HepG2 (cell line): Measurements from ENCODE around the gene RREB1. TPM values are rescaled to one million over a fixed set of nuclear protein-coding genes. Genes with fewer than 3 reads are reported as not detected.

Source experiments
- ATAC-seq: fragments of 200-7000 bp; cut with Tn5 transposase; 3 replicates; pipeline ENCODE4 v1.9.1; 2020; ENCODE audit warnings: mild to moderate bottlenecking, moderate library complexity
- BruUV-seq: library from RNA; stranded (reverse); fragments of 400-500 nt; replicated peaks from 2 replicates; lab custom pipeline; 2021; lab: Mats Ljungman, UMichigan
- CTCF ChIA-PET: fragments of 300-600 bp; formaldehyde crosslinking; extraction: SDS; loops from one replicate; lab custom pipeline; 2021; ENCODE audit warnings: low total read pairs, inconsistent platforms, low intra/inter-chr PET ratio; lab: Yijun Ruan, JAX
- POLR2A ChIA-PET: fragments of 350-600 bp; sonication (Branson Sonifier 250); formaldehyde crosslinking; loops from one replicate; lab custom pipeline; 2020; ENCODE audit warnings: antibody characterized with exemption, inconsistent platforms; lab: Yijun Ruan, JAX
- DNase-seq: peaks from one replicate; pipeline ENCODE4 v3.0.0-alpha.2; 2015; ENCODE audit warnings: low spot score
- FAIRE-seq: peaks from 3 replicates; lab custom pipeline; 2011; peaks lifted over from hg19 to GRCh38; lab: Jason Lieb, UNC
- H2AFZ ChIP-seq: one replicate; pipeline ENCODE4 v1.6.1; 2011; ENCODE audit warnings: low read length, inconsistent platforms
- H3K27ac ChIP-seq: fragments of 300-600 bp; 3 replicates; pipeline ENCODE4 v1.8.0; 2011; ENCODE audit warnings: mixed run types, mild to moderate bottlenecking, mixed read lengths, low read length, inconsistent platforms; ENCODE audit not compliant: insufficient read depth; ENCODE audit errors: extremely low read length
- H3K27me3 ChIP-seq, 2 experiments: fragments of 200-600 bp in 1 of 2; 2 replicates in 1 of 2; 3 replicates in 1 of 2; pipeline versions ENCODE4 v1.6.0 to v1.8.0; 2011; ENCODE audit warnings: low read length in 2 of 2, mild to moderate bottlenecking in 2 of 2, moderate library complexity in 2 of 2, inconsistent platforms in 1 of 2; ENCODE audit not compliant: insufficient read depth in 2 of 2, control insufficient read depth in 1 of 2
- H3K36me3 ChIP-seq, 2 experiments: fragments of 200-600 bp in 1 of 2; replicated peaks in 1 of 2; 2 replicates in 1 of 2; 3 replicates in 1 of 2; pipeline versions ENCODE4 v1.5.1 to v1.8.0; 2011; ENCODE audit warnings: low read length in 2 of 2, inconsistent platforms in 1 of 2; ENCODE audit not compliant: insufficient read depth in 2 of 2, control insufficient read depth in 1 of 2
- H3K4me1 ChIP-seq: 2 replicates; pipeline ENCODE4 v1.5.1; 2012; ENCODE audit warnings: low read length, inconsistent platforms; ENCODE audit not compliant: insufficient read depth
- H3K4me2 ChIP-seq: 2 replicates; pipeline ENCODE4 v1.6.0; 2011; ENCODE audit warnings: low read depth, low read length, inconsistent platforms
- H3K4me3 ChIP-seq, 3 experiments: fragments of 200-600 bp in 1 of 3; sonication (generic), shearing (Covaris generic) in 1 of 3; replicated peaks in 1 of 3; 2 replicates each; pipeline ENCODE4 v1.5.1; 2011 to 2016; ENCODE audit warnings: low read length in 3 of 3, inconsistent platforms in 2 of 3, low read depth in 2 of 3, mild to moderate bottlenecking in 2 of 3, control low read depth in 1 of 3, mixed read lengths in 1 of 3; ENCODE audit not compliant: insufficient read depth in 1 of 3
- H3K79me2 ChIP-seq: one replicate; pipeline ENCODE4 v1.6.1; 2011; ENCODE audit warnings: low read length, inconsistent platforms; ENCODE audit not compliant: insufficient read depth
- H3K9ac ChIP-seq: 2 replicates; pipeline ENCODE4 v1.6.0; 2011; ENCODE audit warnings: mild to moderate bottlenecking, low read depth, low read length, inconsistent platforms; ENCODE audit not compliant: insufficient read depth
- H3K9me3 ChIP-seq: 2 replicates; pipeline ENCODE4 v1.5.1; 2012; ENCODE audit warnings: mild to moderate bottlenecking, low read length
- H4K20me1 ChIP-seq: 2 replicates; pipeline ENCODE4 v1.6.0; 2011; ENCODE audit warnings: inconsistent platforms, mild to moderate bottlenecking, low read length, moderate library complexity; ENCODE audit not compliant: insufficient read depth
- EP300 ChIP-seq, 3 experiments: sonication (generic) in 1 of 3; formaldehyde crosslinking in 1 of 3; IDR thresholded peaks; 2 replicates each; pipeline versions ENCODE4 v1.5.1 to v1.6.1; 2011 to 2020; ENCODE audit warnings: low read depth in 2 of 3, low read length in 2 of 3, borderline replicate concordance in 1 of 3, improper control_type of control experiment in 1 of 3, mild to moderate bottlenecking in 1 of 3, missing genetic modification reagents in 1 of 3, moderate library complexity in 1 of 3
- MXD4 ChIP-seq: IDR thresholded peaks from 2 replicates; pipeline ENCODE4 v1.6.1; 2016; ENCODE audit warnings: mild to moderate bottlenecking, missing biosample characterization, missing genetic modification reagents
- PHF8 ChIP-seq: sonication (generic); formaldehyde crosslinking; IDR thresholded peaks from 2 replicates; pipeline ENCODE4 v1.5.0; 2020; ENCODE audit warnings: missing genetic modification reagents
- PRPF4 ChIP-seq: fragments of 200-400 bp; formaldehyde crosslinking; IDR thresholded peaks from 2 replicates; pipeline ENCODE4 v1.6.1; 2016; ENCODE audit warnings: low read length, low read depth; ENCODE audit not compliant: poor library complexity, severe bottlenecking
- ZBTB21 ChIP-seq: sonication (generic); formaldehyde crosslinking; IDR thresholded peaks from 2 replicates; pipeline ENCODE4 v1.4.0; 2020; ENCODE audit warnings: missing genetic modification reagents
- ZNF432 ChIP-seq: sonication (generic); formaldehyde crosslinking; IDR thresholded peaks from 2 replicates; pipeline ENCODE4 v1.5.0; 2020; ENCODE audit warnings: missing genetic modification reagents, mild to moderate bottlenecking, borderline replicate concordance
- WGBS: methylation state at CpG from one replicate; pipeline ENCODE4 v1.1.6; 2017; ENCODE audit warnings: low lambda C conversion rate; 5-methylcytosine and 5-hydroxymethylcytosine counted together
- in situ Hi-C: cut with HindIII; loops from 2 replicates; pipeline ENCODE4 v1.10.0; 2017; ENCODE audit warnings: low pct_unique_long_range_greater_than_20kb; ENCODE audit not compliant: extremely low pct_ligation_motif_present
- intact Hi-C: fragments of 100-400 bp; cut with micrococcal nuclease; formaldehyde crosslinking; loops from one replicate; pipeline ENCODE4 v1.10.0; 2022; ENCODE audit not compliant: unreplicated experiment
- polyA plus RNA-seq, 8 experiments: library from polyadenylated mRNA; depleted of rRNA in 3 of 8; stranded (reverse) in 7 of 8; unstranded in 1 of 8; fragments of >200 nt; fragmentation: Illumina TruSeq in 4 of 8; extraction: Trizol in 4 of 8; gene quantifications; 2 replicates each; pipeline versions ENCODE4 v1.2.1 to v1.2.3, GENCODE V29; 2011 to 2016; ENCODE audit warnings: low read depth in 4 of 8, missing spikeins in 1 of 8, mixed read lengths in 1 of 8; ENCODE audit not compliant: insufficient read depth in 1 of 8
- total RNA-seq, 5 experiments: library from RNA; depleted of rRNA; stranded (reverse); fragments of >200 nt; fragmentation: Illumina TruSeq; extraction: Trizol; gene quantifications; 2 replicates each; pipeline ENCODE4 v1.2.3, GENCODE V29; 2016; ENCODE audit warnings: low read depth in 1 of 5
- TF ChIP-seq, protein P1 (sequence below), 2 experiments: sonication (generic) in 1 of 2; formaldehyde crosslinking in 1 of 2; IDR thresholded peaks; 2 replicates each; pipeline versions ENCODE4 v1.5.1 to v1.6.1; 2011 to 2020; ENCODE audit warnings: borderline replicate concordance in 1 of 2, low read depth in 1 of 2, low read length in 1 of 2, mild to moderate bottlenecking in 1 of 2, missing genetic modification reagents in 1 of 2, moderate library complexity in 1 of 2
- TF ChIP-seq, protein P2 (sequence below): IDR thresholded peaks from 2 replicates; pipeline ENCODE4 v1.6.1; 2016; ENCODE audit warnings: low read depth, borderline replicate concordance
- TF ChIP-seq, protein P3 (sequence below): sonication (generic); formaldehyde crosslinking; IDR thresholded peaks from 2 replicates; pipeline ENCODE4 v1.4.0; 2020; ENCODE audit warnings: missing genetic modification reagents, mild to moderate bottlenecking, borderline replicate concordance
- TF ChIP-seq, protein P4 (sequence below): sonication (generic); formaldehyde crosslinking; IDR thresholded peaks from 2 replicates; pipeline ENCODE4 v1.4.0; 2020; ENCODE audit warnings: missing genetic modification reagents
- TF ChIP-seq, protein P5 (sequence below): sonication (generic); formaldehyde crosslinking; IDR thresholded peaks from 2 replicates; pipeline ENCODE4 v1.8.1; 2022; ENCODE audit warnings: low read depth, mild to moderate bottlenecking, missing genetic modification reagents

The RREB1 gene
- total and polyA plus RNA-seq, 2 of the 13 experiments (the other 11 are each of a cell fraction or from before 2014, with no cell fraction given) = 6.1 to 23.2 TPM

DNA sequence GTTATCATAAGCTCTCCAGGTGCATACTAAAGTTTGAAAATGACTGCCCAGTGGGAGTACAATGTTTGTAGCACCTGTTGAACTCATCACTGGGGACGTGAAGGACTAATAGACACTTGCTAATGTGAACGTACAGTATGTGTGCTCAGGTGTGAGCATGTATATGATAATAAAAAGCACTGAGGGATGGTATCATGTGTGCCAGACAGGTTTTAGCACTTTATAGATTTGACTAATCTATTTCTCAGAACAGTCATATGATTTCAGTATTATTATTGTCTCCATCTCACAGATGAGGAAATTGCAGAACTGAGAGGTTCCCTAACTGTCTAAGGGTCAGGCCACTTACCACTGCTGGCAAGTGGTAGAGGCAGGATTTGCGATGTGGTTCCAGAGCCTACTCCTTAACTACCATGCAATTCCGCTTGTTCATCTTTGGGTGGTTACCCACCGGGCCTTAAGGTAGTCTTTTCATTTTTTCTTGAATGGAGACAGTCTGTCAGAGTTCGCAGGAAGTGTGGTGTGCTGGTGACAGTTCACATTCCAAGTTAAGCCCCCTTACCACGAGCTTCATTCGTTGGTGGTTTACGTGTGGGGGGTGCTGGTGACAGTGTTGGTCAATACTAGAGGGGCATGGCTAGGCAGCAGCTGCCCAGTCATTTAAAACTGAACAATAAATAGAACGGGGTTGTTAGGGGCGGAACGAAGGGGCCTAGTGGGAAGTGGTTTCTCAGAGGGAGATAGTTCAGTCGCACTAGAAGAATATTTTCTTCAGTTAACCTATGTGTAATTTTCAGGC is 46.8 kb downstream of the RREB1 start:
- FAIRE-seq (no peak), DNase-seq (no peak), ATAC-seq (no peak)
- peaks cover 3% of the 10 kb centered on the region in 2 experiments; a peak in 4 of 5 replicates for H3K36me3 ChIP-seq
- no peak overlapping the region for H2AFZ ChIP-seq
- intact Hi-C loops (no loop called here), in situ Hi-C loops (no loop called here)
- BruUV-seq = no TSS peak
- WGBS = 93% methylated on average over 13 of the region's 13 CpGs
- peaks cover 100% of the 10 kb centered on the region for H3K79me2 ChIP-seq
- no peak overlapping the region for H3K4me3 ChIP-seq
- CTCF ChIA-PET = no interaction called here
- H3K4me1 ChIP-seq = peaks cover 98% of the 10 kb centered on the region
- no peaks in the 10 kb centered on the region for H3K27me3 ChIP-seq
- no peak overlapping the region for H3K27ac ChIP-seq
- POLR2A ChIA-PET = interaction anchor here (0.9 to 1.7 kb wide), 2 partner anchors 8 to 42 kb away, joined by 3 read pairs; no protein-coding TSS in a partner anchor
- peaks cover 25% of the 10 kb centered on the region for H4K20me1 ChIP-seq
- no peaks in the 10 kb centered on the region for H3K9me3 ChIP-seq
- no peak overlapping the region for H3K4me2 ChIP-seq
- H3K9ac ChIP-seq = no peak overlapping the region
- TF ChIP-seq PRPF4 (no peak), EP300 (IDR thresholded peaks at IDR 0.05; ENCODE audit: low read depth in 2 of 2, low read length in 2 of 2) (no peak), EP300 (CRISPR knock-in tag; IDR thresholded peaks at IDR 0.05; ENCODE audit: borderline replicate concordance) (no peak), MXD4 (CRISPR knock-in tag) (no peak), PHF8 (no peak), ZNF432 (CRISPR knock-in tag) (no peak), ZBTB21 (CRISPR knock-in tag) (no peak)
- TF ChIP-seq, protein P1, sequence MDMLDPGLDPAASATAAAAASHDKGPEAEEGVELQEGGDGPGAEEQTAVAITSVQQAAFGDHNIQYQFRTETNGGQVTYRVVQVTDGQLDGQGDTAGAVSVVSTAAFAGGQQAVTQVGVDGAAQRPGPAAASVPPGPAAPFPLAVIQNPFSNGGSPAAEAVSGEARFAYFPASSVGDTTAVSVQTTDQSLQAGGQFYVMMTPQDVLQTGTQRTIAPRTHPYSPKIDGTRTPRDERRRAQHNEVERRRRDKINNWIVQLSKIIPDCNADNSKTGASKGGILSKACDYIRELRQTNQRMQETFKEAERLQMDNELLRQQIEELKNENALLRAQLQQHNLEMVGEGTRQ (IDR thresholded peaks at IDR 0.05; ENCODE audit: low read depth, low read length) = no peak
- TF ChIP-seq, protein P1 (CRISPR knock-in tag; IDR thresholded peaks at IDR 0.05; ENCODE audit: borderline replicate concordance) = no peak
- TF ChIP-seq, protein P2, sequence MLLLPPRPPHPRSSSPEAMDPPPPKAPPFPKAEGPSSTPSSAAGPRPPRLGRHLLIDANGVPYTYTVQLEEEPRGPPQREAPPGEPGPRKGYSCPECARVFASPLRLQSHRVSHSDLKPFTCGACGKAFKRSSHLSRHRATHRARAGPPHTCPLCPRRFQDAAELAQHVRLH (CRISPR knock-in tag) = no peak
- TF ChIP-seq, protein P3, sequence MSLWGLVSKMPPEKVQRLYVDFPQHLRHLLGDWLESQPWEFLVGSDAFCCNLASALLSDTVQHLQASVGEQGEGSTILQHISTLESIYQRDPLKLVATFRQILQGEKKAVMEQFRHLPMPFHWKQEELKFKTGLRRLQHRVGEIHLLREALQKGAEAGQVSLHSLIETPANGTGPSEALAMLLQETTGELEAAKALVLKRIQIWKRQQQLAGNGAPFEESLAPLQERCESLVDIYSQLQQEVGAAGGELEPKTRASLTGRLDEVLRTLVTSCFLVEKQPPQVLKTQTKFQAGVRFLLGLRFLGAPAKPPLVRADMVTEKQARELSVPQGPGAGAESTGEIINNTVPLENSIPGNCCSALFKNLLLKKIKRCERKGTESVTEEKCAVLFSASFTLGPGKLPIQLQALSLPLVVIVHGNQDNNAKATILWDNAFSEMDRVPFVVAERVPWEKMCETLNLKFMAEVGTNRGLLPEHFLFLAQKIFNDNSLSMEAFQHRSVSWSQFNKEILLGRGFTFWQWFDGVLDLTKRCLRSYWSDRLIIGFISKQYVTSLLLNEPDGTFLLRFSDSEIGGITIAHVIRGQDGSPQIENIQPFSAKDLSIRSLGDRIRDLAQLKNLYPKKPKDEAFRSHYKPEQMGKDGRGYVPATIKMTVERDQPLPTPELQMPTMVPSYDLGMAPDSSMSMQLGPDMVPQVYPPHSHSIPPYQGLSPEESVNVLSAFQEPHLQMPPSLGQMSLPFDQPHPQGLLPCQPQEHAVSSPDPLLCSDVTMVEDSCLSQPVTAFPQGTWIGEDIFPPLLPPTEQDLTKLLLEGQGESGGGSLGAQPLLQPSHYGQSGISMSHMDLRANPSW = no peak
- TF ChIP-seq, protein P4, sequence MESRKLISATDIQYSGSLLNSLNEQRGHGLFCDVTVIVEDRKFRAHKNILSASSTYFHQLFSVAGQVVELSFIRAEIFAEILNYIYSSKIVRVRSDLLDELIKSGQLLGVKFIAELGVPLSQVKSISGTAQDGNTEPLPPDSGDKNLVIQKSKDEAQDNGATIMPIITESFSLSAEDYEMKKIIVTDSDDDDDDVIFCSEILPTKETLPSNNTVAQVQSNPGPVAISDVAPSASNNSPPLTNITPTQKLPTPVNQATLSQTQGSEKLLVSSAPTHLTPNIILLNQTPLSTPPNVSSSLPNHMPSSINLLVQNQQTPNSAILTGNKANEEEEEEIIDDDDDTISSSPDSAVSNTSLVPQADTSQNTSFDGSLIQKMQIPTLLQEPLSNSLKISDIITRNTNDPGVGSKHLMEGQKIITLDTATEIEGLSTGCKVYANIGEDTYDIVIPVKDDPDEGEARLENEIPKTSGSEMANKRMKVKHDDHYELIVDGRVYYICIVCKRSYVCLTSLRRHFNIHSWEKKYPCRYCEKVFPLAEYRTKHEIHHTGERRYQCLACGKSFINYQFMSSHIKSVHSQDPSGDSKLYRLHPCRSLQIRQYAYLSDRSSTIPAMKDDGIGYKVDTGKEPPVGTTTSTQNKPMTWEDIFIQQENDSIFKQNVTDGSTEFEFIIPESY (CRISPR knock-in tag) = no peak
- TF ChIP-seq, protein P5, sequence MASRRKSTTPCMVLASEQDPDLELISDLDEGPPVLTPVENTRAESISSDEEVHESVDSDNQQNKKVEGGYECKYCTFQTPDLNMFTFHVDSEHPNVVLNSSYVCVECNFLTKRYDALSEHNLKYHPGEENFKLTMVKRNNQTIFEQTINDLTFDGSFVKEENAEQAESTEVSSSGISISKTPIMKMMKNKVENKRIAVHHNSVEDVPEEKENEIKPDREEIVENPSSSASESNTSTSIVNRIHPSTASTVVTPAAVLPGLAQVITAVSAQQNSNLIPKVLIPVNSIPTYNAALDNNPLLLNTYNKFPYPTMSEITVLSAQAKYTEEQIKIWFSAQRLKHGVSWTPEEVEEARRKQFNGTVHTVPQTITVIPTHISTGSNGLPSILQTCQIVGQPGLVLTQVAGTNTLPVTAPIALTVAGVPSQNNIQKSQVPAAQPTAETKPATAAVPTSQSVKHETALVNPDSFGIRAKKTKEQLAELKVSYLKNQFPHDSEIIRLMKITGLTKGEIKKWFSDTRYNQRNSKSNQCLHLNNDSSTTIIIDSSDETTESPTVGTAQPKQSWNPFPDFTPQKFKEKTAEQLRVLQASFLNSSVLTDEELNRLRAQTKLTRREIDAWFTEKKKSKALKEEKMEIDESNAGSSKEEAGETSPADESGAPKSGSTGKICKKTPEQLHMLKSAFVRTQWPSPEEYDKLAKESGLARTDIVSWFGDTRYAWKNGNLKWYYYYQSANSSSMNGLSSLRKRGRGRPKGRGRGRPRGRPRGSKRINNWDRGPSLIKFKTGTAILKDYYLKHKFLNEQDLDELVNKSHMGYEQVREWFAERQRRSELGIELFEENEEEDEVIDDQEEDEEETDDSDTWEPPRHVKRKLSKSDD (CRISPR knock-in tag) = no peak
